Gastroesophageal sphincter (tissue), 3 donors: ENCODE data around the gene CHST11.

Experiments
- POLR2AphosphoS5 ChIP-seq: sonication (generic); formaldehyde crosslinking; IDR thresholded peaks from one replicate; pipeline ENCODE4 v1.6.1; 2017; ENCODE audit warnings: antibody characterized with exemption
- TF ChIP-seq, protein P1 (sequence below), 4 experiments: fragments of 200-600 bp in 2 of 4; fragments of 450-650 bp in 2 of 4; sonication (generic) in 1 of 4; IDR thresholded peaks; one replicate each; pipeline ENCODE4 v1.5.1; 2017 to 2019; ENCODE audit warnings: antibody characterized with exemption in 4 of 4, mild to moderate bottlenecking in 2 of 4, moderate library complexity in 2 of 4

DNA sequence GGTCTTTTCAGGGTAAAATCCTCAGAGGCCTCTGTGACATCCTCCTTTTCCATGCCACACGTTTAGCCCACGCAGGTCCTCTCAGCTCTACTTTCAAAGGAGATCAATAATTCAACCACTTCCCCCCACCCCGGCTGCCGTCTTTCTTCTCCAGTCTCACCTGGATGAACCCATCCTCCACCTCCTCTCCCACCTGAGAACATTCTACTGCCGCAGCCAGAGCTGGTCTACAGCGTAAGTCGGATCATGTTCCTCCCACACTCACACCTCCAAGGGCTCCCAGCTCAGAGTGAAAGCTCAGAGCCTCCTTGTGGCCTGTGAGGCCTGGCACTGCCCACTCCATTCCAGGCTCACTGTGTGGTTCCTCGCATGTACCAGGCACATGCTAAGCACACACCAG is 246.6 kb downstream of the CHST11 start:
- no peak for TF ChIP-seq POLR2AphosphoS5
- TF ChIP-seq, protein P1, sequence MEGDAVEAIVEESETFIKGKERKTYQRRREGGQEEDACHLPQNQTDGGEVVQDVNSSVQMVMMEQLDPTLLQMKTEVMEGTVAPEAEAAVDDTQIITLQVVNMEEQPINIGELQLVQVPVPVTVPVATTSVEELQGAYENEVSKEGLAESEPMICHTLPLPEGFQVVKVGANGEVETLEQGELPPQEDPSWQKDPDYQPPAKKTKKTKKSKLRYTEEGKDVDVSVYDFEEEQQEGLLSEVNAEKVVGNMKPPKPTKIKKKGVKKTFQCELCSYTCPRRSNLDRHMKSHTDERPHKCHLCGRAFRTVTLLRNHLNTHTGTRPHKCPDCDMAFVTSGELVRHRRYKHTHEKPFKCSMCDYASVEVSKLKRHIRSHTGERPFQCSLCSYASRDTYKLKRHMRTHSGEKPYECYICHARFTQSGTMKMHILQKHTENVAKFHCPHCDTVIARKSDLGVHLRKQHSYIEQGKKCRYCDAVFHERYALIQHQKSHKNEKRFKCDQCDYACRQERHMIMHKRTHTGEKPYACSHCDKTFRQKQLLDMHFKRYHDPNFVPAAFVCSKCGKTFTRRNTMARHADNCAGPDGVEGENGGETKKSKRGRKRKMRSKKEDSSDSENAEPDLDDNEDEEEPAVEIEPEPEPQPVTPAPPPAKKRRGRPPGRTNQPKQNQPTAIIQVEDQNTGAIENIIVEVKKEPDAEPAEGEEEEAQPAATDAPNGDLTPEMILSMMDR (IDR thresholded peaks at IDR 0.05): no peak
